NCI-H1436 (cell line): ENCODE results near the gene GRM4.

Experiments used
- DNase-seq: peaks from one replicate; lab custom pipeline; 2025; lab: John Stamatoyannopoulos, UW

GRM4 gene

GRCh38 chr6:33994472-33995308, 151.2 kb downstream of the GRM4 start:
- peak; percentile 26 for DNase-seq

- DNase-seq: no peak
Measured at GRCh38 chr6:33993653-33994471, 152.0 kb downstream of the GRM4 start.

- no peak for DNase-seq
Measured at GRCh38 chr6:33993091-33993490, 152.8 kb downstream of the GRM4 start.

- no peak for DNase-seq
Measured at GRCh38 chr6:33992191-33992590, 153.7 kb downstream of the GRM4 start.

GRCh38 chr6:33991610-33992009, 154.3 kb downstream of the GRM4 start:
- DNase-seq: no peak

GRCh38 chr6:33990061-33990541, 155.8 kb downstream of the GRM4 start:
- no peak for DNase-seq

GRCh38 chr6:33989016-33989854, 156.7 kb downstream of the GRM4 start:
- no peak for DNase-seq

GRCh38 chr6:33988121-33989015, 157.5 kb downstream of the GRM4 start:
- DNase-seq: peak; percentile 81

GRCh38 chr6:33987531-33988021, 158.3 kb downstream of the GRM4 start:
- peak; percentile 58 for DNase-seq

GRCh38 chr6:33985947-33986346, 159.9 kb downstream of the GRM4 start:
- no peak for DNase-seq

- no peak for DNase-seq
Measured at GRCh38 chr6:33985313-33985751, 160.6 kb downstream of the GRM4 start.

GRCh38 chr6:33984466-33985312, 161.2 kb downstream of the GRM4 start:
- DNase-seq: no peak

- no peak for DNase-seq
Measured at GRCh38 chr6:33983721-33984465, 162.0 kb downstream of the GRM4 start.

GRCh38 chr6:33983109-33983716, 162.7 kb downstream of the GRM4 start:
- DNase-seq: no peak

- DNase-seq: no peak
Measured at GRCh38 chr6:33981861-33982260, 164.0 kb downstream of the GRM4 start.

GRCh38 chr6:33981421-33981820, 164.5 kb downstream of the GRM4 start:
- no peak for DNase-seq

GRCh38 chr6:33980176-33981175, 165.4 kb downstream of the GRM4 start:
- no peak for DNase-seq
